GM19372 (cell line): ENCODE data around the gene IL7R.
A peak's percentile ranks its signal among the peaks of the same experiment; 100 is the strongest.

Source experiments
- ATAC-seq: cut with Tn5 transposase; IDR thresholded peaks from one replicate; pipeline ENCODE4 v1.9.1; 2021; ENCODE audit warnings: mild to moderate bottlenecking, low read depth, moderate library complexity; ENCODE audit not compliant: unreplicated experiment

IL7R gene

GRCh38 chr5:35900972-35901695 is 44.4 kb downstream of the IL7R start:
- ATAC-seq, result no peak

- no peak for ATAC-seq
Measured at GRCh38 chr5:35902046-35902672, 45.5 kb downstream of the IL7R start.

- no peak for ATAC-seq
Measured at GRCh38 chr5:35903631-35904203, 47.0 kb downstream of the IL7R start.

GRCh38 chr5:35904443-35905132 is 47.9 kb downstream of the IL7R start:
- no peak for ATAC-seq

GRCh38 chr5:35908228-35908627 is 51.5 kb downstream of the IL7R start:
- ATAC-seq, result no peak

- ATAC-seq, result no peak
Measured at GRCh38 chr5:35908814-35909213, 52.1 kb downstream of the IL7R start.

- no peak for ATAC-seq
Measured at GRCh38 chr5:35919191-35919590, 62.5 kb downstream of the IL7R start.

GRCh38 chr5:35920890-35921289 is 64.2 kb downstream of the IL7R start:
- ATAC-seq, result no peak

GRCh38 chr5:35921930-35922329 is 65.2 kb downstream of the IL7R start:
- no peak for ATAC-seq

GRCh38 chr5:35922468-35922867 is 65.8 kb downstream of the IL7R start:
- ATAC-seq, result no peak

- ATAC-seq, result no peak
Measured at GRCh38 chr5:35924122-35924949, 67.6 kb downstream of the IL7R start.

GRCh38 chr5:35924950-35925722 is 68.4 kb downstream of the IL7R start:
- ATAC-seq, result peak; percentile 76

GRCh38 chr5:35926389-35927051 is 69.8 kb downstream of the IL7R start:
- ATAC-seq, result peak; percentile 57
